Activated CD8-positive, alpha-beta T cell treated with anti-CD3 and anti-CD28 coated beads for 36 hours (primary cell): ENCODE data around the gene ADD1. TPM values are rescaled to one million over a fixed set of nuclear protein-coding genes. Genes with fewer than 3 reads are reported as not detected.

Source experiments
- ATAC-seq: fragments of 200-7000 bp; cut with Tn5 transposase; one replicate; pipeline ENCODE4 v1.10.0; 2021; ENCODE audit warnings: mild to moderate bottlenecking, moderate library complexity
- CTCF ChIA-PET: fragments of 350-600 bp; sonication (Branson Sonifier 250); formaldehyde crosslinking; loops from one replicate; lab custom pipeline; 2021; ENCODE audit warnings: antibody characterized with exemption; lab: Charles Lee
- POLR2A ChIA-PET: fragments of 350-600 bp; sonication (Branson Sonifier 250); formaldehyde crosslinking; loops from one replicate; lab custom pipeline; 2021; ENCODE audit warnings: antibody characterized with exemption; lab: Charles Lee
- DNase-seq: peaks from one replicate; pipeline ENCODE4 v3.0.0-alpha.2; 2020
- H3K27ac Mint-ChIP-seq: one replicate; pipeline ENCODE4 v1.8.0; 2021; ENCODE audit warnings: mild to moderate bottlenecking, mixed read lengths
- H3K27me3 Mint-ChIP-seq: one replicate; pipeline ENCODE4 v1.8.0; 2021; ENCODE audit warnings: mixed read lengths
- H3K36me3 Mint-ChIP-seq: one replicate; pipeline ENCODE4 v1.8.0; 2021; ENCODE audit warnings: low read depth, mixed read lengths
- H3K4me1 Mint-ChIP-seq: one replicate; pipeline ENCODE4 v1.8.0; 2021; ENCODE audit warnings: low read depth, mixed read lengths
- H3K4me3 Mint-ChIP-seq: one replicate; pipeline ENCODE4 v1.8.0; 2021; ENCODE audit warnings: mild to moderate bottlenecking, moderate library complexity, mixed read lengths
- H3K9me3 Mint-ChIP-seq: one replicate; pipeline ENCODE4 v1.8.0; 2021; ENCODE audit warnings: mixed read lengths
- CTCF ChIP-seq: fragments of 200-600 bp; IDR thresholded peaks from one replicate; pipeline ENCODE4 v1.8.0; 2022; ENCODE audit warnings: antibody characterized with exemption, mild to moderate bottlenecking
- intact Hi-C: fragments of 100-400 bp; cut with micrococcal nuclease; formaldehyde crosslinking; loops from one replicate; pipeline ENCODE4 v1.10.0; 2022
- total RNA-seq, 2 experiments: library from RNA; stranded (reverse); gene quantifications; one replicate each; pipeline ENCODE4 v1.2.3, GENCODE V29; 2021

Gene ADD1
- total RNA-seq, 2 experiments from 2014 or later: 149 to 154 TPM

DNA sequence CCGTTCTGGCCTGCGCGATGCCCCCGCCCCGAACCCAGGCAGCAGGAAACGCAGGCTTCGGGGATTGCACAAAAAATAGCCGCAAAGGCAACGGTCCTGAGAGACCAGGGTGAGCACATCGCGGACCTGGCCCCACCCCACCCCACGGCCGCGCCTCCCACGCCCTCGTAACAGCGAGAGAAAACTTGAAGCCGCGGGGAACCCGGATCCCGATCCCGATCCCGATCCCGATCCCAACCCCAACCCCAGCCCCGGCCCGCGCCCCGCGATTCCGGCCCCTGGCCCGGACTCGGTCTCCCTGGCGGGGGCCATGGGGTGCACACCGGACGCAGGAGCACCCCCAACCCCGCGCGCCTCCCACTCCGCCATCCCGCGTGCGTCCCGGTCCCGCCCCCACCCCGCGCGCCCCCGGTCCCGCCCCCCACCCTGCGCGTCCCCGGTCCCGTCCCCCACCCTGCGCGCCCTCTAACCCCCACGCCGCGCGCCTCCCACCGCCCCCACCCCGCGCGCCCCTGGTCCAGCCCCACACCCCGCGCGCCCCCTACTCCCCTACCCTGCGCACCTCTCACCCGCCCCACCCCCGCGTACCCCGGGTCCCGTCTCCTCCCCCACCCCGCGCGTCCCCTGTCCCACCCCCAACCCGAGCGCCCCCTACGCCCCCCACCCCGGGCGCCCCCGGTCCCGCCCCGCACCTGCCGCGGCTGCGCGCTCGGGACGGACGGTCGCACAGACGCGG lies 90.6 kb downstream of the ADD1 start:
- ChIA-PET POLR2A (interaction anchor here (1.2 to 7.6 kb wide), 7 partner anchors 11 to 175 kb away, joined by 3 to 121 read pairs (median 8); no protein-coding TSS in a partner anchor), CTCF (interaction anchor here (1.5 to 6.2 kb wide), 2 partner anchors 9 to 19 kb away, joined by 4 to 59 read pairs; no protein-coding TSS in a partner anchor)
- Mint-ChIP-seq H3K9me3 (no peaks in the 10 kb centered on the region), H3K4me1 (peaks cover 45% of the 10 kb centered on the region), H3K36me3 (peaks cover 58% of the 10 kb centered on the region), H3K4me3 (peak overlapping the region; percentile 87), H3K27me3 (no peaks in the 10 kb centered on the region), H3K27ac (peak overlapping the region; percentile 68)
- intact Hi-C loops: no loop called here
- ATAC-seq: no peak
- TF ChIP-seq CTCF: no peak
- peak; percentile 47 for DNase-seq

GRCh38 chr4:2934813-2935761 lies 91.4 kb downstream of the ADD1 start:
- Mint-ChIP-seq H3K36me3 (peaks cover 65% of the 10 kb centered on the region), H3K9me3 (no peaks in the 10 kb centered on the region), H3K4me3 (peak overlapping the region; percentile 87), H3K27ac (peak overlapping the region; percentile 90), H3K27me3 (no peaks in the 10 kb centered on the region), H3K4me1 (peaks cover 49% of the 10 kb centered on the region)
- intact Hi-C loops: loop anchor here (5.0 kb wide), 3 partner anchors 88 to 188 kb away; no protein-coding TSS in a partner anchor
- ATAC-seq (peak; percentile 45), DNase-seq (peak; percentile 97)
- CTCF ChIA-PET: interaction anchor here (1.0 to 6.2 kb wide), 8 partner anchors 9 to 399 kb away, joined by 3 to 59 read pairs (median 4); no protein-coding TSS in a partner anchor
- POLR2A ChIA-PET: interaction anchor here (0.7 to 7.6 kb wide), 25 partner anchors 8 to 467 kb away, joined by 3 to 121 read pairs (median 5); partner anchors contain the start of genes GRK4 and NOP14
- no peak for TF ChIP-seq CTCF

DNA sequence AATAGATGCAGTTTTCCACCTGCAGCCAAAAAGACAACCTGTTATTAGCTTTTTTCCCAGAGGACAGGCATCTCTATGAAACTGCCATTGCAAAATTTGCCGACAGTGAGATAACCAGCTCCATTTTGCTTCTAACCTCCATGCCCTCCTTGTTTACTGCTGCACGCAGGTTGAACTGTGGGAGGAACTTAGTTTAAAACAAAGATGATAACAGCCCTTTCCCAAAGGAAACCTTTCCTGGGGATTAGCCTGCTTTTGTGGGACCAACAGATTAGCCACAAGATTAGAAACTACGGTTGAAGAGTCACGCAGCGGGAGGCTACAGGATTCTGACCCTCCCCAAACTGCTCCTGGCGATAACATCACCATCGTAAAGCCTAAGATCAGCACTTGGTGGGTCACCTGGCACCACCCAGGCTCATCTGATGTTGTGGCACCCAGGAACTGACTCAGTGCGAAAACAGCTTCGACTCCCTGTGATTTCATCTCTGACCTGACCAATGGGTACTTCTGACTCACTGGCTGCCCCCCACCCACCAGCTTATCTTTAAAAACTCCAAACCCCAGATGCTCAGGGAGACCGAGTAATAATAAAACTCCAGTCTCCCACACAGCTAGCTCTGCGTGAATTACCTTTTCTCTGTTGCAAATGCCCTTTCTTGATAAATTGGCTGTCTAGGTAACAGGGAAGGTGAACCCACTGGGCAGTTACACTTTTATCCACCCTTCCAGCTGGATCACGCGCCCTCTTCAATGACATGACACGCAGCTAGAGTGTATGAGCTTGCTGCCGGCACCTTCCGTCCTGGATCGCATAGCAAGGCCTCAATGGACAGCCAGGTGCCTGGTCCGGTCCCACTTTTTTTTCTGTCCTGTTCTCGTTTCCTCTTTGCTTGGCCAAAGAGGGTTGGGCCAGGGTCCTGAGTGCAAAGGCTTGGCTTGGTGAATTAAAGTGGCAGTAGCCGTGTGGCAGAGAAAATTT lies 92.4 kb downstream of the ADD1 start:
- peak; percentile 94 for DNase-seq
- intact Hi-C loops: loop anchor here (2.0 to 5.0 kb wide), 4 partner anchors 27 to 189 kb away; partner anchors contain the start of genes GRK4 and NOP14
- Mint-ChIP-seq H3K4me3 (peak overlapping the region; percentile 87), H3K27ac (peak overlapping the region; percentile 90), H3K4me1 (peaks cover 52% of the 10 kb centered on the region), H3K36me3 (peaks cover 68% of the 10 kb centered on the region), H3K9me3 (no peaks in the 10 kb centered on the region), H3K27me3 (no peaks in the 10 kb centered on the region)
- POLR2A ChIA-PET: interaction anchor here (0.7 to 7.6 kb wide), 27 partner anchors 9 to 468 kb away, joined by 3 to 121 read pairs (median 5); partner anchors contain the start of genes GRK4 and NOP14
- peak; percentile 69 for ATAC-seq
- no peak for TF ChIP-seq CTCF
- CTCF ChIA-PET: interaction anchor here (0.8 to 6.2 kb wide), 10 partner anchors 9 to 400 kb away, joined by 3 to 59 read pairs (median 4); no protein-coding TSS in a partner anchor

GRCh38 chr4:2936773-2937145 lies 93.1 kb downstream of the ADD1 start:
- intact Hi-C loops: loop anchor here (2.0 to 5.0 kb wide), 4 partner anchors 26 to 189 kb away; partner anchors contain the start of genes GRK4 and NOP14
- DNase-seq: peak; percentile 79
- peak overlapping the region; percentile 87 for H3K4me3 Mint-ChIP-seq
- peak overlapping the region; percentile 90 for H3K27ac Mint-ChIP-seq
- no peaks in the 10 kb centered on the region for H3K9me3 Mint-ChIP-seq
- CTCF ChIA-PET: interaction anchor here (0.8 to 6.2 kb wide), 5 partner anchors 8 to 191 kb away, joined by 3 to 59 read pairs (median 5); no protein-coding TSS in a partner anchor
- H3K4me1 Mint-ChIP-seq: peaks cover 53% of the 10 kb centered on the region
- POLR2A ChIA-PET: interaction anchor here (1.0 to 7.6 kb wide), 12 partner anchors 13 to 190 kb away, joined by 3 to 121 read pairs (median 8); no protein-coding TSS in a partner anchor
- H3K36me3 Mint-ChIP-seq: peaks cover 69% of the 10 kb centered on the region
- TF ChIP-seq CTCF: no peak
- H3K27me3 Mint-ChIP-seq: no peaks in the 10 kb centered on the region
- ATAC-seq: peak; percentile 32
